DMS53 treated with DMSO at 0.1 percent for 48 hours (cell line): ENCODE results near the gene OR10A6.
A peak's percentile ranks its signal among the peaks of the same experiment; 100 is the strongest.

ENCODE experiments used
- DNase-seq: peaks from one replicate; lab custom pipeline; 2025; ENCODE audit not compliant: unreplicated experiment; lab: John Stamatoyannopoulos, UW

OR10A6 gene

GRCh38 chr11:7931168-7931567, at the start of gene OR10A6:
Gene OR10A6, minus strand, starts transcription at chr11:7931268. Its CDS starts 2,606 bp downstream, at chr11:7928662.
- no peak for DNase-seq

- no peak for DNase-seq
These were observed 46.3 kb upstream of the OR10A6 start for GRCh38 chr11:7977232-7977917.

DNA sequence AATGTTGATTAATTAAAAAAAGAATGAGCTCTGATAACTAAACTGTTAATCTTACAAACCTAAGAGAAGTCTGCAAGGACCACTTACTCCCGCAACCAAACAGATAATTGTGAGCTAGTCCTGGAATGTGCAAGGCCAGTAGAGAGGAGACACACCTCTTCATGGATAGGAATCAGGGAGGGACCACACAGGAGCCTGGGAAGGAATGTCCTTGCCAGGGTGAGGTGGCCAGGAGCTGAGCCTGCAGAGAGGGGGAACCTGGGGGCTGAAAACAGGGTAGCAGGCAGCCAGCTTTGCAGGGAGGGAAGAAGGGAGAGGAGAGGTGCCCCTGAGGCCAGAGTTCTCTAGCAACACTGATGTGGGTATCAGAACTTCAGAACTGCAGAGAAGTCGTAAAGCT, 43.6 kb upstream of the OR10A6 start:
- no peak for DNase-seq

- no peak for DNase-seq
These were observed 41.9 kb upstream of the OR10A6 start for GRCh38 chr11:7973011-7973410.

GRCh38 chr11:7971846-7972245, 40.8 kb upstream of the OR10A6 start:
- DNase-seq, result no peak

DNA sequence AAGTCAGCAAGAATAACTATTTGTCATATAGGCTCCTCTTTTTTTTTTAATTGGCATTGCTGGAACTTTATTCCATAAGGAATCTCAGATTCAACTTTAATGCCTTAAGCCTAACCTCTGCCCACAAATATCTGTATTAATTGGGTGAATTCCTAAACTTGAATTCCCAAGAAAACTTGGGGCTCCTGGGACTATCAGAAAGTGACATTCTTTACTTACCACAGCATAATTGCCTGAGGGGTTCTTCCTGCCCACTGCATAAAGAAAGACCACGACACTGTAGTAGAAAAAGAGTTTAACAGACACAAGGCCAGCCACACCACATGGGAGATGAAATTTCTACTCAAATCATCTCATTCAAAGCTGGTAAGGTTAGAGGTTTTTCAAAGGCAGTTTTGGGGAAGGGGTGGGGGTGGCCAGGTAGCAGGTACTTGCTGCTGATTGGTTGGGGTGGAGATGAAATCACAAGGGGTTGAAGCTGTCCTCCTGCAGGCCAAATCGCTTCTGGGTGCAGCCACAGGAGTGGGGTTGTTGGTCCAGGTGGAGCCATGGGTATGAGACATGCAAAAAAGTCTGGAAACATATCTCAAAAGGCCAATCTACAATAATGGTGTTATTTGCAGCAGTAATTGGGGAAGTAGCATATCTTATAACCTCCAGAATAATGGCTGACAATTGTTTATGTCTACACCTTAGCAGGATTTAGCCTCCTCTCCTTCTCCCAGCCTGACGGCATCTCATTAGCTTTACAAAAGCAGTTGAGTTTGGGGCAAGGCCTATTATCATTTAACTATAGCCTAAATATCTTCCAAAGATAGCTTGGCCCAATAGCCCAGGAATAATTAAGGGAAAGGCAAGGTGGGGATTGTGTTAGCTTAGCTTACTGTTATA, 38.9 kb upstream of the OR10A6 start:
- DNase-seq, result no peak

- DNase-seq, result no peak
These were observed 37.6 kb upstream of the OR10A6 start for GRCh38 chr11:7968686-7969085.

GRCh38 chr11:7967826-7968225, 36.8 kb upstream of the OR10A6 start:
- no peak for DNase-seq

DNA sequence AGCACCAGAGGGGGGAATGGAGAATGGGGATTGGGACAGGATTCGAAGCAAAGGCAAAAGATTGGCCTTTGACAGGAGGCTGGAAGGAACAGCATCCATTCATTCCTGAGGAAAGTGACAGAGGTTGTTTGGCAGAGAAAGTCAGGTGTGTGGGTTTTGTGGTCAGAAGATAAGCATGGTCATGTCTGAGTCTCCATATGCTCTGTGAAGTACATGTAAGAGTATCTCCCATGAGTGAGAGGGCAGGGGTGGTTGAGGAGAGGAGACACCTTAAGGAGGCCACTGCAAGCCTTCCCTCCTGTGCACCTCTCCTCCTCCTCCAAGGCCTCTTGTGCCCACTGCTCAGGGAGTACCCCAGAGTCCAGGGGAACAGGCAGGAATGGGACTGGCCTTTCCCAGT, 36.0 kb upstream of the OR10A6 start:
- DNase-seq, result no peak

DNA sequence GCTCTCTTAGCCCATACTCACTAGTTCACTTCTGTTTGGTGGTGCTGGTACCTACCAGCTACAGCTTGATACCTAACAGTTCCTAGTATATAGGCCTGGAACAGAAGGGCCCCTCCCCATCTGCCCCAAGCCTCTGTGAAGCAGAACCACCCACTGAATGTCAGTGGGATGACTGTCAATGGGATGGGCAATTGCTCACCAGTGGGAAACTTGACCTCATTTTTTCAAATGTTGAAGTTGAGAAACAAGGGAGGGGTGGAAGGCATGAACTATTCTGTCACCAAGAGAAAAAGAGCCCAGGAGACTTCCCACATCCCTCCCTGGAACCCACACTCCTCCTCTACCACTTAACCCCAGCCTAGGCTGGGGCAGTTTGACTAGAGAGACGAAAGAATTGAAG, 34.3 kb upstream of the OR10A6 start, which contains the start of gene NLRP10:
Gene NLRP10 (minus strand): TSS at position 62 of the 400 bp plus-strand sequence. CDS start 1,952 bp downstream, outside the sequence.
- no peak for DNase-seq

DNA sequence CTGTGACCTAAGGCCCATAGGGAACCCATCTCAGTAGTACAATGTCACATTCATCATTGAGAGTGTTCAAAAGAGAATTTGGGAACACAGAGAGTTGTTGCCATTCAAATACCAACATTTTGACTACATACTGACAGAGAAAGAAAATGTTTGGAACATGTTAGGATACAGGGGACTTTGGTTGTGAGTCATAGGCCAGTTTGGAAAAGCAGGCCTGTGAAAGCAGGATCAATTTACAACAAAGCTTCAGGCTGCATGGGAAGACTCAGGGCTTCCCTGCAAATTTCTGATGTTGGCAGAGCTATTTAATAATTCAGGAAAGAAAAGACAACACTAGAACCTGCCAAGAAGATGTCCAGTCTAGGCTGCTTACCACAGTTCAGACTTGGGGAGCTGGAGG, 33.8 kb upstream of the OR10A6 start:
- no peak for DNase-seq

- no peak for DNase-seq
These were observed 33.2 kb upstream of the OR10A6 start for GRCh38 chr11:7964261-7964660.

DNA sequence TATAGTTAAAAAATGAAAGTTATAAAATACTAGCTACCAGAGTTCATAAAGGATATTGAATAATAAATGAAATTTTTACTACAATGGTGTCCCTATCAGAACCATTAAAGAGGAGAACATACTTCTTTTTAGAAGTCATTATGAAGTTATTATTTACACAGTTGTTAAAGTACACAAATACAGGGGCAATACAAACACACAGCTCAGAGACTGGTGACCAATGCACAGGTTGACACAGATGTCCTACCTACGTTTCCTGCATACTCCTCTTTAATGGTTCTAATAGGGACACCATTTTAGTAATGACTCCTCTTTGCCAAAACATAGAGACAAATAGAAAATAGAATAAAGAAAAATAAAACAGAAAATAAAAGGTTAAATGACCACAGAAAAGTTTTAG, 24.1 kb upstream of the OR10A6 start:
- peak; percentile 80 for DNase-seq

DNA sequence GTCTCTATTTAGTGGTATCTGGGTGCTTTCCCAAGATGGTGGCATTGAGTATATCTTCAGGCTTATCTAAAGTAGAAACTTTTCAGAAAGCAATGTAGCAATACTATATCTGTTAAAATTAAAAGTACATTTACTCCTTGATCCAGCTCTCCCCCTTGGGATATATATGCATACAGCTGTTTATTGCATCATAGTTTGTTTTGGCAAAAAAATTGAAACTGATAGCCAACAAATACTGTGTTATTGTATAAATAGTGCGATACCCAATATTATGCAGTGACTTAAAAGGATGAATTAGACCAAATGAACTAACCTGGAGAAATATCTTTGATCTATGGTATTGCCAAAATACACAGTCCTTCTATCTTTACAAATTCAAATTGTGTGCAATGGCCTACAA, 18.9 kb upstream of the OR10A6 start:
- DNase-seq, result no peak

DNA sequence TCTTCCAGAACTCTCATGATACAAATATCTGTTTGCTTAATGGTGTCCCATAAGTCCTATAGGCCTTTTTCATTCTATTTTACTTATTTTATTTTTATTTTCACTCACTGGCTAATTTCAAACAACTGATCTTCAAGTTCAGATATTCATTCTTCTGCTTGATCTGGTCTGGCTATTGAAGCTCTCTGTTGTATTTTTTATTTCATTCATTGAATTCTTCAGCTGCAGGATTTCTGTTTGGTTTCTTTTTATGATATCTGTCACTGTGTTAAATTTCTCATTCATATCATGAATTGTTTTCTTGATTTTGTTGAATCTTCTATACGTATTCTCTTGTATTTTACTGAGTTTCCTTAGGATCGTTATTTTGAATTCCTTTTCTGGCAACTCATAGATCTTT, 13.1 kb upstream of the OR10A6 start:
- no peak for DNase-seq

- DNase-seq, result no peak
These were observed 10.5 kb upstream of the OR10A6 start, which contains the start of gene OR10A3 for GRCh38 chr11:7941608-7942007. Gene OR10A3, minus strand, starts transcription at chr11:7941708. Its CDS starts 2,188 bp downstream, at chr11:7939520.

- DNase-seq, result no peak
These were observed 10.1 kb upstream of the OR10A6 start for GRCh38 chr11:7941146-7941545.

GRCh38 chr11:7936615-7937014, 5.5 kb upstream of the OR10A6 start:
- DNase-seq, result peak; percentile 76

DNA sequence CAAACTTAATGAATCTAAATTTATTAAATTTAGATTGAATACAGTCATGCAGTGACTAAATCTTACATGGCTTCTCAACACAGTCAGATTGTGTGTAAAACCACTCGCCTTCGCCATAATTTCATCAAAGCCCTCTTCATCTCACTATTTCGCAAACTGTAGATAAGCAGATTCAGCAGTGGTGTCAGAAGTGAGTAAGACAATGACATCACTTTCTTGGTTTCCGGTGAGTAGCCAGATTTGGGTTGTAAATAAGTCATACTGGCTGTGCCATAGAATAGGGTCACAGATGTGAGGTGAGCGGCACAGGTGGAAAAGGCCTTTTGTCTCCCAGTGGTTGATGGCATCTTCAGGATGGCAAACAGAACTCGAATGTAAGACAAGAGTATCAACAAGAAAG, 3.4 kb downstream of the OR10A6 start:
- DNase-seq, result no peak

GRCh38 chr11:7924536-7924935, 6.5 kb downstream of the OR10A6 start:
- DNase-seq, result no peak

GRCh38 chr11:7918141-7918540, 12.9 kb downstream of the OR10A6 start:
- DNase-seq, result no peak

DNA sequence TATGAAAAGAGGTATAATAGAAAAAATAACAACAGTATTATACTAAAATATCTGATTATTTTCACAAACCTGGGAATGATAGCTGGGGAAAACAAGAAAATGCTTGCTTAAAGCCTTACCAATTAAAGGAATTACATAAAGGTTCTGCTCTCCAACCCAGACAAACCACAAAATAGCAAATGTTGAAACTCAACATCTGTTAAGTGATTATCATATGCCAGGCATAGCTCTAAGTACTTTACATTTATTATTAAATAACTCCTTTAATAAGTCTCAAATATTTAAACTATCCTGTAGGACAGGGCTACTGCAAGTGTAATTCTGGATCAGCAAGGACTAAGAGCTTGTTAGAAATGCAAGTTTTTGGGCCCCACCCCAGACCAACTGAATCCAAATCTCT, 20.1 kb downstream of the OR10A6 start:
- DNase-seq, result no peak
